MM.1S (cell line): ENCODE data around the gene LPCAT2.

Experiments
- DNase-seq: peaks from one replicate; pipeline ENCODE4 v3.0.0-alpha.2; 2015
- H2AFZ ChIP-seq: fragments of 300-600 bp; sonication (generic); 2 replicates; pipeline ENCODE4 v1.6.0; 2016; ENCODE audit warnings: antibody characterized with exemption, low read length
- H3F3A ChIP-seq: fragments of 300-600 bp; sonication (generic); 2 replicates; pipeline ENCODE4 v1.6.1; 2016; ENCODE audit warnings: mild to moderate bottlenecking, antibody characterized with exemption, low read length, moderate library complexity, mixed read lengths; ENCODE audit not compliant: insufficient read depth
- H3K27ac ChIP-seq: fragments of 300-600 bp; sonication (generic); 2 replicates; pipeline ENCODE4 v1.5.1; 2016; ENCODE audit warnings: mild to moderate bottlenecking, low read length
- H3K27me3 ChIP-seq: fragments of 300-600 bp; sonication (generic); replicated peaks from 2 replicates; pipeline ENCODE4 v1.6.0; 2016; ENCODE audit warnings: low read length; ENCODE audit not compliant: insufficient read depth
- H3K36me3 ChIP-seq: fragments of 300-600 bp; sonication (generic); replicated peaks from 2 replicates; pipeline ENCODE4 v1.6.1; 2016; ENCODE audit warnings: mild to moderate bottlenecking, low read length, mixed read lengths; ENCODE audit not compliant: insufficient read depth
- H3K4me1 ChIP-seq: fragments of 300-600 bp; sonication (generic); 2 replicates; pipeline ENCODE4 v1.6.1; 2016; ENCODE audit warnings: low read length, mixed read lengths
- H3K4me2 ChIP-seq: fragments of 300-600 bp; sonication (generic); 2 replicates; pipeline ENCODE4 v1.6.0; 2016; ENCODE audit warnings: low read depth, low read length
- H3K4me3 ChIP-seq: fragments of 300-600 bp; sonication (generic); 2 replicates; pipeline ENCODE4 v1.5.1; 2016; ENCODE audit warnings: low read length, mixed read lengths
- H3K79me2 ChIP-seq: fragments of 300-600 bp; sonication (generic); 2 replicates; pipeline ENCODE4 v1.6.1; 2016; ENCODE audit warnings: mixed run types, low read length, mixed read lengths
- H3K9ac ChIP-seq: fragments of 300-600 bp; sonication (generic); 2 replicates; pipeline ENCODE4 v1.6.1; 2016; ENCODE audit warnings: low read length, mixed read lengths
- H3K9me2 ChIP-seq: fragments of 300-600 bp; sonication (generic); replicated peaks from 2 replicates; pipeline ENCODE4 v1.6.1; 2016; ENCODE audit warnings: mild to moderate bottlenecking, low read length, mixed read lengths; ENCODE audit not compliant: insufficient read depth
- H3K9me3 ChIP-seq: fragments of 300-600 bp; sonication (generic); replicated peaks from 2 replicates; pipeline ENCODE4 v1.6.1; 2016; ENCODE audit warnings: mild to moderate bottlenecking, low read length, mixed read lengths; ENCODE audit not compliant: insufficient read depth
- H4K20me1 ChIP-seq: fragments of 300-600 bp; sonication (generic); 2 replicates; pipeline ENCODE4 v1.6.1; 2016; ENCODE audit warnings: mild to moderate bottlenecking, low read length, moderate library complexity, mixed read lengths; ENCODE audit not compliant: insufficient read depth
- CTCF ChIP-seq: fragments of 300-600 bp; sonication (generic); IDR thresholded peaks from 2 replicates; pipeline ENCODE4 v1.5.1; 2016; ENCODE audit warnings: antibody characterized with exemption, low read length, mixed read lengths
- EZH2 ChIP-seq: fragments of 300-600 bp; sonication (generic); optimal IDR thresholded peaks from 2 replicates; pipeline ENCODE3; 2017; ENCODE audit warnings: low read depth, mild to moderate bottlenecking, antibody characterized with exemption, low read length, mixed read lengths
- EZH2phosphoT487 ChIP-seq: fragments of 300-600 bp; sonication (generic); IDR thresholded peaks from 2 replicates; pipeline ENCODE4 v1.6.1; 2018; ENCODE audit warnings: antibody characterized with exemption, low read length

The LPCAT2 gene

GRCh38 chr16:55575496-55575895 lies 66.6 kb downstream of the LPCAT2 start:
- Histone ChIP-seq H3K4me2 (no peak overlapping the region), H3K9me3 (no peaks in the 10 kb centered on the region), H3K9ac (no peak overlapping the region), H3K27me3 (no peaks in the 10 kb centered on the region), H3K27ac (no peak overlapping the region), H3K9me2 (no peaks in the 10 kb centered on the region), H2AFZ (no peak overlapping the region), H3K79me2 (no peaks in the 10 kb centered on the region), H3K4me3 (no peak overlapping the region), H4K20me1 (no peaks in the 10 kb centered on the region), H3F3A (no peaks in the 10 kb centered on the region), H3K36me3 (no peaks in the 10 kb centered on the region), H3K4me1 (no peaks in the 10 kb centered on the region)
- no peak for TF ChIP-seq EZH2phosphoT487
- TF ChIP-seq CTCF: no peak
- no peak for TF ChIP-seq EZH2
- no peak for DNase-seq

GRCh38 chr16:55576384-55576783 lies 67.5 kb downstream of the LPCAT2 start:
- no peaks in the 10 kb centered on the region for H3K27me3 ChIP-seq
- no peaks in the 10 kb centered on the region for H3K9me2 ChIP-seq
- H3K79me2 ChIP-seq: no peaks in the 10 kb centered on the region
- DNase-seq: no peak
- TF ChIP-seq EZH2phosphoT487 (no peak), CTCF (no peak), EZH2 (no peak)
- H3K4me3 ChIP-seq: no peak overlapping the region
- no peaks in the 10 kb centered on the region for H3F3A ChIP-seq
- H3K4me2 ChIP-seq: no peak overlapping the region
- H3K4me1 ChIP-seq: no peaks in the 10 kb centered on the region
- H3K9ac ChIP-seq: no peak overlapping the region
- H4K20me1 ChIP-seq: no peaks in the 10 kb centered on the region
- H3K36me3 ChIP-seq: no peaks in the 10 kb centered on the region
- H3K27ac ChIP-seq: no peak overlapping the region
- no peaks in the 10 kb centered on the region for H3K9me3 ChIP-seq
- no peak overlapping the region for H2AFZ ChIP-seq

DNA sequence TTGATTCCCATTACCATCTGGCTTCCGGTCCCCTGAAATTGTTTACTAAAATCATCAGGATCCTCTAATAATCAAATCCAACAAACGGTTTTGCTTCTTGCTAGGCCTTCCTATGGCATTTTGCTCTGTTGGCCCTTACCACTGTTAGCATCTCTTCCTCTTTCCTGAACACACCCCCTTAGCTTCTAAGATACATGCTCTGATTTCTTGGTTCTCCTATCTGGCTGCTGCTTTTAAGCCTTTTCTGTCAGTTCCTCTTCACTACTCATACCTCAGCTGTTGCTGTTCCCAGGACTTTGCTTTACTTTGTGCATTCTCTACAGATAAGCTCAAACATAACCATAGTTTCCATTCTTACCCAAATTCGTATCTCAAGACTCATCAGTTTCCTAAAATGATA lies 69.0 kb downstream of the LPCAT2 start:
- TF ChIP-seq EZH2phosphoT487 (no peak), CTCF (no peak), EZH2 (no peak)
- Histone ChIP-seq H3K27me3 (no peaks in the 10 kb centered on the region), H3K4me2 (no peak overlapping the region), H3K9ac (no peak overlapping the region), H3K4me1 (no peaks in the 10 kb centered on the region), H3K36me3 (no peaks in the 10 kb centered on the region), H3K9me2 (no peaks in the 10 kb centered on the region), H4K20me1 (no peaks in the 10 kb centered on the region), H2AFZ (no peak overlapping the region), H3K9me3 (no peaks in the 10 kb centered on the region), H3F3A (no peaks in the 10 kb centered on the region), H3K4me3 (no peak overlapping the region), H3K79me2 (no peaks in the 10 kb centered on the region), H3K27ac (no peak overlapping the region)
- DNase-seq: no peak

GRCh38 chr16:55585631-55586030 lies 76.8 kb downstream of the LPCAT2 start:
- TF ChIP-seq EZH2phosphoT487: no peak
- no peak for TF ChIP-seq EZH2
- no peak for TF ChIP-seq CTCF
- no peak for DNase-seq
- H3K9me2 ChIP-seq: no peaks in the 10 kb centered on the region
- no peak overlapping the region for H2AFZ ChIP-seq
- no peaks in the 10 kb centered on the region for H3K36me3 ChIP-seq
- no peak overlapping the region for H3K27ac ChIP-seq
- no peaks in the 10 kb centered on the region for H3K27me3 ChIP-seq
- no peaks in the 10 kb centered on the region for H3K4me1 ChIP-seq
- no peaks in the 10 kb centered on the region for H4K20me1 ChIP-seq
- H3K79me2 ChIP-seq: no peaks in the 10 kb centered on the region
- H3K9me3 ChIP-seq: no peaks in the 10 kb centered on the region
- no peak overlapping the region for H3K4me2 ChIP-seq
- no peak overlapping the region for H3K4me3 ChIP-seq
- H3F3A ChIP-seq: no peaks in the 10 kb centered on the region
- no peak overlapping the region for H3K9ac ChIP-seq
